ENCODE results near the gene ALS2. TPM values are rescaled to one million over a fixed set of nuclear protein-coding genes. Genes with fewer than 3 reads are reported as not detected.
"Not testable (repeated sequence)": the region's sequence is repeated elsewhere in the genome, so short reads cannot be mapped to it uniquely, and the experiment has no call there.

Gene ALS2
- total RNA-seq, 1 donor = 27.4 TPM

DNA sequence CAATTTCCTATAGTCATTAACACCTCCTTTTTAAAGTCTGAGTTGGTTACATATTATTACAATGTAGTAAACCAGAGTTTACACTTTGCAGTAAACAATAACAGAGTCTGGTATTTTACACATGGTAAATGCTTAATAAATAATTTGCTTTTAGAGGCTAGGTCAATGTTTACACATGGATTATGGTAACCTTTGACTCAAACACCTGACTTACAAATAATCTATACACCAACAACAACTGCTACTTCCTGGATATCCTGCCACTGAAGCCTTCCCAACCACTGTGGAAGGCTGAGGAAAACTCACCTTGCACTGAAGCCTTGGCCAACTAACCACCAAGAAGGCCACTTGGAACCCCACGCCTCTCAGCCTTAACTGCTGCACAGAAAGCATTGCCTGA is 5.4 kb downstream of the ALS2 start:
- DNase-seq (ENCODE audit: low read depth) = no peak
- TF ChIP-seq, protein P1, sequence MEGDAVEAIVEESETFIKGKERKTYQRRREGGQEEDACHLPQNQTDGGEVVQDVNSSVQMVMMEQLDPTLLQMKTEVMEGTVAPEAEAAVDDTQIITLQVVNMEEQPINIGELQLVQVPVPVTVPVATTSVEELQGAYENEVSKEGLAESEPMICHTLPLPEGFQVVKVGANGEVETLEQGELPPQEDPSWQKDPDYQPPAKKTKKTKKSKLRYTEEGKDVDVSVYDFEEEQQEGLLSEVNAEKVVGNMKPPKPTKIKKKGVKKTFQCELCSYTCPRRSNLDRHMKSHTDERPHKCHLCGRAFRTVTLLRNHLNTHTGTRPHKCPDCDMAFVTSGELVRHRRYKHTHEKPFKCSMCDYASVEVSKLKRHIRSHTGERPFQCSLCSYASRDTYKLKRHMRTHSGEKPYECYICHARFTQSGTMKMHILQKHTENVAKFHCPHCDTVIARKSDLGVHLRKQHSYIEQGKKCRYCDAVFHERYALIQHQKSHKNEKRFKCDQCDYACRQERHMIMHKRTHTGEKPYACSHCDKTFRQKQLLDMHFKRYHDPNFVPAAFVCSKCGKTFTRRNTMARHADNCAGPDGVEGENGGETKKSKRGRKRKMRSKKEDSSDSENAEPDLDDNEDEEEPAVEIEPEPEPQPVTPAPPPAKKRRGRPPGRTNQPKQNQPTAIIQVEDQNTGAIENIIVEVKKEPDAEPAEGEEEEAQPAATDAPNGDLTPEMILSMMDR (IDR thresholded peaks at IDR 0.05; ENCODE audit: insufficient read depth, low read length) = no peak
- no peak overlapping the region for H3K4me3 ChIP-seq (ENCODE audit: low read depth, low read length)

- TF ChIP-seq, protein P1 (IDR thresholded peaks at IDR 0.05; ENCODE audit: insufficient read depth, low read length) = no peak
- no peak for DNase-seq (ENCODE audit: low read depth)
Observed at GRCh38 chr2:201774546-201774945, 6.2 kb downstream of the ALS2 start.

GRCh38 chr2:201773990-201774389 is 6.7 kb downstream of the ALS2 start:
- TF ChIP-seq, protein P1 (IDR thresholded peaks at IDR 0.05; ENCODE audit: insufficient read depth, low read length) = no peak
- DNase-seq (ENCODE audit: low read depth) = no peak
- H3K4me3 ChIP-seq (ENCODE audit: low read depth, low read length) = no peak overlapping the region

More at GRCh38 chr2:201774546-201774945, 6.2 kb downstream of the ALS2 start:
- no peak overlapping the region for H3K4me3 ChIP-seq (ENCODE audit: low read depth, low read length)

- no peak overlapping the region for H3K4me3 ChIP-seq (ENCODE audit: low read depth, low read length)
- TF ChIP-seq, protein P1 (IDR thresholded peaks at IDR 0.05; ENCODE audit: insufficient read depth, low read length) = no peak
- DNase-seq (ENCODE audit: low read depth) = no peak
Observed at GRCh38 chr2:201769666-201770373, 10.9 kb downstream of the ALS2 start.

GRCh38 chr2:201768918-201769317 is 11.8 kb downstream of the ALS2 start:
- DNase-seq (ENCODE audit: low read depth) = peak; percentile 66
- TF ChIP-seq, protein P1 (IDR thresholded peaks at IDR 0.05; ENCODE audit: insufficient read depth, low read length) = no peak
- no peak overlapping the region for H3K4me3 ChIP-seq (ENCODE audit: low read depth, low read length)

- TF ChIP-seq, protein P1 (IDR thresholded peaks at IDR 0.05; ENCODE audit: insufficient read depth, low read length) = no peak
- DNase-seq (ENCODE audit: low read depth) = no peak
- no peak overlapping the region for H3K4me3 ChIP-seq (ENCODE audit: low read depth, low read length)
Observed at GRCh38 chr2:201765799-201766198, 14.9 kb downstream of the ALS2 start.

- DNase-seq (ENCODE audit: low read depth); H3K4me3 ChIP-seq (ENCODE audit: low read depth, low read length): not testable (repeated sequence)
Observed at GRCh38 chr2:201764469-201764868, 16.3 kb downstream of the ALS2 start.

Measured in fibroblast of the aortic adventitia (primary cell).